GM18505 (cell line): ENCODE data around the gene SLC7A5.
A peak's percentile ranks its signal among the peaks of the same experiment; 100 is the strongest.
"Not testable (repeated sequence)": the region's sequence is repeated elsewhere in the genome, so short reads cannot be mapped to it uniquely, and the experiment has no call there.

ENCODE experiments used
- ATAC-seq: cut with Tn5 transposase; IDR thresholded peaks from one replicate; pipeline ENCODE4 v1.9.1; 2021; ENCODE audit not compliant: unreplicated experiment
- POLR2A ChIP-seq: IDR thresholded peaks from 4 replicates; pipeline ENCODE4 v1.6.1; 2011; ENCODE audit warnings: borderline replicate concordance; ENCODE audit not compliant: insufficient read depth, insufficient read length; ENCODE audit errors: extremely low read depth

SLC7A5 gene

DNA sequence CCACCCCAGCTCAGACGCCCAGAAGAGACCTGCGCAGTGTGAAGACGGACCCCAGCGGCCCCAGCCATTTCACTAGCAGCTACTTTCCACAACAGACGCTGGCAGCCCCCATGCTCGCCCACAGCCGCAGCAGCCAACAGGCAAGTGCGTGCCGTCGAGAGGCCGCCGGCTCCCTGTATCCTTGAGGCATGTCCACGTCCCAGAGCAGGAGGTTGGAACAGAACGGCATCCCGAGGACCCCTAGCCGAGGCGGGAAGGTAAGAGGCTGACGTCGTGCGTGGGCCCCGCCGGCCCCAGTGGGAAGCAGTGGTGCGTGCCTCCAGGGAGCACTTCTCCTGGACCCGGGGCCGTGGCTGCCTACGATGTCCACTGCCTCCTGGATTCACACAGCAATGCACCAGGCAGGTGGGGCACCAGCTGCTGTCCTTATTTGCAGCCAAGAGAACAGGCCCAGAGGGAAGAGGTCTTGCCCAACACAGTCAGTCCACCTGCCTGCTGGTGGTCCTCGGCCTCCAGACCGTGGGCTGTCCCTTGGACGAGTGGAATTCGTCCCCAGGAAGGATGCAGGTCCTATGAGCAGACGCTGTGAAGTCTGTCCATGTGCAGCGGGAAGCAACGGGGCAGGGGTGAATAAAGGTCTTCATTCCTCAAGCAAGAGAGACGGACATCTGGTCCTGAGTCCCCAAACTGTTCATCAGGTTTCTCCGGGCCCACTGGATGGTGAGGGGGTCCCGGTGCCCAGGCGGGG lies 38.5 kb downstream of the SLC7A5 start:
- TF ChIP-seq POLR2A: peak; percentile 38
- ATAC-seq: no peak

GRCh38 chr16:87829988-87830672 lies 39.2 kb downstream of the SLC7A5 start:
- TF ChIP-seq POLR2A: no peak
- no peak for ATAC-seq

- no peak for TF ChIP-seq POLR2A
- ATAC-seq: no peak
Observed at GRCh38 chr16:87829622-87829980, 39.7 kb downstream of the SLC7A5 start.

- ATAC-seq: no peak
- no peak for TF ChIP-seq POLR2A
Observed at GRCh38 chr16:87828907-87829621, 40.2 kb downstream of the SLC7A5 start.

- TF ChIP-seq POLR2A: no peak
- no peak for ATAC-seq
Observed at GRCh38 chr16:87828071-87828906, 41.0 kb downstream of the SLC7A5 start.

DNA sequence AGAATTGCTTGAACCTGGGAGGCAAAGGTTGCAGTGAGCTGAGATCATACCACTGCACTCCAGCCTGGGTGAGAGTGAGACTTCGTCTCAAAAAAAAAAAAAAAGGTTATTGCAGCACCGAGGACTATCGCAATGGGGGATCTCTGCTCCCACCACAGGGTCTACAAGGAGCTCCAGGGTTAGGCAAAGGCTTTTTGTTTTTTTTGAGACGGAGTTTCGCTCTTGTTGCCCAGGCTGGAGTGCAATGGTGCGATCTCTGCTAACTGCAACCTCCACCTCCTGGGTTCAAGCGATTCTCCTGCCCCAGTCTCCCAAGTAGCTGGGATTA lies 41.8 kb downstream of the SLC7A5 start:
- not testable (repeated sequence) for ATAC-seq

- TF ChIP-seq POLR2A: no peak
- no peak for ATAC-seq
Observed at GRCh38 chr16:87826798-87827587, 42.3 kb downstream of the SLC7A5 start.

GRCh38 chr16:87826407-87826797 lies 42.9 kb downstream of the SLC7A5 start:
- ATAC-seq: not testable (repeated sequence)

- not testable (repeated sequence) for ATAC-seq
Observed at GRCh38 chr16:87825842-87826120, 43.5 kb downstream of the SLC7A5 start.

- TF ChIP-seq POLR2A: no peak
- ATAC-seq: no peak
Observed at GRCh38 chr16:87824991-87825841, 44.1 kb downstream of the SLC7A5 start.

GRCh38 chr16:87824016-87824990 lies 45.0 kb downstream of the SLC7A5 start:
- TF ChIP-seq POLR2A: no peak
- ATAC-seq: no peak
